ENCODE measurements around the gene ANKRD12. TPM values are rescaled to one million over a fixed set of nuclear protein-coding genes. Genes with fewer than 3 reads are reported as not detected.

The ANKRD12 gene
- total RNA-seq, 1 experiment from 2014 or later = 31.6 TPM

- Histone ChIP-seq H3K9me2 (ENCODE audit: insufficient read depth) (no peaks in the 10 kb centered on the region), H3K27ac (no peak overlapping the region), H3K4me3 (no peak overlapping the region), H3K9me3 (ENCODE audit: insufficient read depth, low read depth) (no peaks in the 10 kb centered on the region), H3K4me1 (replicated peaks; ENCODE audit: insufficient read depth) (no peaks in the 10 kb centered on the region), H4K20me1 (ENCODE audit: insufficient read depth) (peaks cover 4% of the 10 kb centered on the region; the same call in 1 of the 2 replicates), H3K4me2 (no peak overlapping the region), H3K36me3 (ENCODE audit: low read depth) (0 out of 2 replicates have a peak, but pooled peaks cover 6% of the 10 kb centered on the region), H3F3A (ENCODE audit: insufficient read depth, low read depth) (no peaks in the 10 kb centered on the region), H3K79me2 (ENCODE audit: low read depth) (no peaks in the 10 kb centered on the region), H2AFZ (no peak overlapping the region), H3K27me3 (ENCODE audit: insufficient read depth, low read depth) (no peaks in the 10 kb centered on the region)
- DNase-seq = no peak
- POLR2A ChIA-PET (ENCODE audit: unreplicated experiment) = no interaction called here
- CTCF ChIA-PET = no interaction called here
- intact Hi-C loops (cut with micrococcal nuclease; ENCODE audit: unreplicated experiment) = no loop called here
- TF ChIP-seq EZH2 (IDR thresholded peaks at IDR 0.05; ENCODE audit: low read depth) (no peak), CTCF (conservative IDR thresholded peaks at IDR 0.05) (no peak)
- no TSS peak for BruUV-seq (replicated peaks)
Measured at GRCh38 chr18:9226463-9226862, 89.9 kb downstream of the ANKRD12 start.

GRCh38 chr18:9231852-9232486, 95.4 kb downstream of the ANKRD12 start:
- TF ChIP-seq CTCF (conservative IDR thresholded peaks at IDR 0.05) (no peak), EZH2 (IDR thresholded peaks at IDR 0.05; ENCODE audit: low read depth) (no peak)
- no peak for DNase-seq
- Histone ChIP-seq H3K9me2 (ENCODE audit: insufficient read depth) (no peaks in the 10 kb centered on the region), H4K20me1 (ENCODE audit: insufficient read depth) (no peaks in the 10 kb centered on the region), H3K36me3 (ENCODE audit: low read depth) (0 out of 2 replicates have a peak, but pooled peaks cover 6% of the 10 kb centered on the region), H2AFZ (no peak overlapping the region), H3K79me2 (ENCODE audit: low read depth) (no peaks in the 10 kb centered on the region), H3F3A (ENCODE audit: insufficient read depth, low read depth) (no peaks in the 10 kb centered on the region), H3K9me3 (ENCODE audit: insufficient read depth, low read depth) (peaks cover 18% of the 10 kb centered on the region; the same call in 1 of the 2 replicates), H3K4me3 (no peak overlapping the region), H3K27me3 (ENCODE audit: insufficient read depth, low read depth) (no peaks in the 10 kb centered on the region), H3K27ac (no peak overlapping the region), H3K4me2 (no peak overlapping the region), H3K4me1 (replicated peaks; ENCODE audit: insufficient read depth) (no peaks in the 10 kb centered on the region)
- POLR2A ChIA-PET (ENCODE audit: unreplicated experiment) = no interaction called here
- intact Hi-C loops (cut with micrococcal nuclease; ENCODE audit: unreplicated experiment) = no loop called here
- BruUV-seq (replicated peaks) = no TSS peak
- CTCF ChIA-PET = no interaction called here

GRCh38 chr18:9232977-9233376, 96.4 kb downstream of the ANKRD12 start:
- Histone ChIP-seq H3K27ac (no peak overlapping the region), H3K79me2 (ENCODE audit: low read depth) (no peaks in the 10 kb centered on the region), H3K4me3 (no peak overlapping the region), H3F3A (ENCODE audit: insufficient read depth, low read depth) (no peaks in the 10 kb centered on the region), H2AFZ (no peak overlapping the region), H3K27me3 (ENCODE audit: insufficient read depth, low read depth) (no peaks in the 10 kb centered on the region), H3K9me2 (ENCODE audit: insufficient read depth) (no peaks in the 10 kb centered on the region), H3K9me3 (ENCODE audit: insufficient read depth, low read depth) (peaks cover 18% of the 10 kb centered on the region; the same call in 1 of the 2 replicates), H3K36me3 (ENCODE audit: low read depth) (0 out of 2 replicates have a peak, but pooled peaks cover 6% of the 10 kb centered on the region), H3K4me2 (no peak overlapping the region), H3K4me1 (replicated peaks; ENCODE audit: insufficient read depth) (no peaks in the 10 kb centered on the region), H4K20me1 (ENCODE audit: insufficient read depth) (no peaks in the 10 kb centered on the region; the same call in 1 of the 2 replicates)
- DNase-seq = no peak
- no TSS peak for BruUV-seq (replicated peaks)
- TF ChIP-seq EZH2 (IDR thresholded peaks at IDR 0.05; ENCODE audit: low read depth) (no peak), CTCF (conservative IDR thresholded peaks at IDR 0.05) (no peak)
- ChIA-PET POLR2A (ENCODE audit: unreplicated experiment) (no interaction called here), CTCF (no interaction called here)
- intact Hi-C loops (cut with micrococcal nuclease; ENCODE audit: unreplicated experiment) = no loop called here

All from PC-9 (cell line).